Mesothelial cell of epicardium (in vitro differentiated cells): ENCODE data around the gene SIGLEC6. TPM values are rescaled to one million over a fixed set of nuclear protein-coding genes. Genes with fewer than 3 reads are reported as not detected.

ENCODE experiments used
- DNase-seq, 2 experiments: peaks; one replicate each; pipeline ENCODE4 v3.0.0; 2021; ENCODE audit warnings: low spot score in 2 of 2; ENCODE audit not compliant: unreplicated experiment in 2 of 2
- H3K27ac Mint-ChIP-seq: 2 replicates; pipeline ENCODE4 v1.8.0; 2021; ENCODE audit warnings: mixed read lengths
- H3K27me3 Mint-ChIP-seq: 2 replicates; pipeline ENCODE4 v1.8.0; 2021; ENCODE audit warnings: low read depth, mixed read lengths
- H3K36me3 Mint-ChIP-seq: 2 replicates; pipeline ENCODE4 v1.8.0; 2021; ENCODE audit warnings: mixed read lengths
- H3K4me1 Mint-ChIP-seq: 2 replicates; pipeline ENCODE4 v1.8.0; 2021; ENCODE audit warnings: mixed read lengths
- H3K4me3 Mint-ChIP-seq: 2 replicates; pipeline ENCODE4 v1.8.0; 2021; ENCODE audit warnings: mild to moderate bottlenecking, moderate library complexity, mixed read lengths
- H3K9me3 Mint-ChIP-seq: 2 replicates; pipeline ENCODE4 v1.8.0; 2021; ENCODE audit warnings: mixed read lengths
- CTCF ChIP-seq: fragments of 200-600 bp; sonication (generic); IDR thresholded peaks from one replicate; pipeline ENCODE4 v1.5.0; 2021; ENCODE audit warnings: antibody characterized with exemption; ENCODE audit not compliant: unreplicated experiment
- total RNA-seq: library from RNA; stranded (reverse); gene quantifications from 3 replicates; pipeline ENCODE4 v1.2.1, GENCODE V29; 2021

Gene SIGLEC6
- total RNA-seq, 1 donor from 2014 or later: not detected

- H3K9me3 Mint-ChIP-seq: peaks cover 61% of the 10 kb centered on the region
- H3K27me3 Mint-ChIP-seq: no peaks in the 10 kb centered on the region
- H3K4me3 Mint-ChIP-seq: no peak overlapping the region
- no peak overlapping the region for H3K27ac Mint-ChIP-seq
- no peak for DNase-seq
- no peaks in the 10 kb centered on the region for H3K36me3 Mint-ChIP-seq
- H3K4me1 Mint-ChIP-seq: no peaks in the 10 kb centered on the region
- TF ChIP-seq CTCF: no peak
Observed at GRCh38 chr19:51489113-51489512, 42.4 kb downstream of the SIGLEC6 start.

DNA sequence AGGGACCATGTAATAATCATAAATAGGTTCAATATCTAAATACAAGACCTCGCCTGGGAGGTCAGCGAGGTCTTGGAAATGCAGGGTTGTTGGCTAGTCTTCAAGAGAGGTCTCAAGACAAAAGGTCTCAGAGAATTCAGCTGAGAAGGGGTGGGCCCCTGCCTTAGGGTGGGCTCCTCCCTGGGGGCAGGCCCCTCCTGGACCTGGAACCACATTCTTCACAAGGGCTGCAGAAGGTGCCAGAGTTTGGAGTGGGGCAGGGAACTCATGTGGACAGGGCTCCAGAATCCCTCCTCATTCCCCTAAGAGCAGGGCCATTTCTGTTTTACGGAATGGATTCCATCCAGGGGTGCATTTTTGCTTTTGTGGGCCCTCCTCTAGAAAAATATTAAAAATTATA, 43.0 kb downstream of the SIGLEC6 start:
- TF ChIP-seq CTCF: no peak
- no peak overlapping the region for H3K4me3 Mint-ChIP-seq
- no peak for DNase-seq
- no peaks in the 10 kb centered on the region for H3K4me1 Mint-ChIP-seq
- peaks cover 59% of the 10 kb centered on the region for H3K9me3 Mint-ChIP-seq
- no peaks in the 10 kb centered on the region for H3K36me3 Mint-ChIP-seq
- H3K27ac Mint-ChIP-seq: no peak overlapping the region
- H3K27me3 Mint-ChIP-seq: no peaks in the 10 kb centered on the region

GRCh38 chr19:51485960-51486660, 45.4 kb downstream of the SIGLEC6 start:
- Mint-ChIP-seq H3K27me3 (no peaks in the 10 kb centered on the region), H3K9me3 (peaks cover 53% of the 10 kb centered on the region), H3K4me1 (no peaks in the 10 kb centered on the region), H3K27ac (no peak overlapping the region), H3K4me3 (no peak overlapping the region), H3K36me3 (no peaks in the 10 kb centered on the region)
- TF ChIP-seq CTCF: no peak
- no peak for DNase-seq

GRCh38 chr19:51480590-51480989, 50.9 kb downstream of the SIGLEC6 start:
- Mint-ChIP-seq H3K9me3 (peaks cover 60% of the 10 kb centered on the region), H3K27ac (no peak overlapping the region), H3K4me3 (no peak overlapping the region), H3K4me1 (no peaks in the 10 kb centered on the region), H3K36me3 (peaks cover 2% of the 10 kb centered on the region), H3K27me3 (no peaks in the 10 kb centered on the region)
- DNase-seq: no peak
- TF ChIP-seq CTCF: no peak

GRCh38 chr19:51479531-51480331, 51.7 kb downstream of the SIGLEC6 start:
- Mint-ChIP-seq H3K4me1 (no peaks in the 10 kb centered on the region), H3K4me3 (no peak overlapping the region), H3K9me3 (peaks cover 52% of the 10 kb centered on the region), H3K27ac (no peak overlapping the region), H3K36me3 (peaks cover 2% of the 10 kb centered on the region), H3K27me3 (no peaks in the 10 kb centered on the region)
- no peak for TF ChIP-seq CTCF
- DNase-seq: no peak
